Tibial artery (tissue), 4 donors: ENCODE measurements around the gene WDFY1.

Experiments used
- DNase-seq, 2 donors: peaks; one replicate each; pipeline ENCODE4 v3.0.0-alpha.2; 2019
- H3K27ac ChIP-seq, 2 donors: fragments of 200-600 bp; sonication (generic) in 1 of 2; 1 replicate in 1 of 2; 2 replicates in 1 of 2; pipeline ENCODE4 v1.5.1; 2018 to 2019; ENCODE audit warnings: mild to moderate bottlenecking in 1 of 2
- H3K27me3 ChIP-seq, 2 donors: fragments of 200-600 bp; sonication (generic) in 1 of 2; one replicate each; pipeline versions ENCODE4 v1.5.1 to v1.6.0; 2016 to 2019
- H3K36me3 ChIP-seq, 3 donors: fragments of 200-600 bp; sonication (generic) in 2 of 3; one replicate each; pipeline ENCODE4 v1.5.1; 2016 to 2019; ENCODE audit warnings: mild to moderate bottlenecking in 2 of 3
- H3K4me1 ChIP-seq, 4 donors: fragments of 200-600 bp; sonication (generic) in 2 of 4; 1 replicate in 3 of 4; 2 replicates in 1 of 4; pipeline ENCODE4 v1.5.1; 2016 to 2019
- H3K4me3 ChIP-seq, 2 donors: fragments of 200-600 bp; sonication (generic) in 1 of 2; 1 replicate in 1 of 2; 2 replicates in 1 of 2; pipeline ENCODE4 v1.5.1; 2018 to 2019; ENCODE audit warnings: mild to moderate bottlenecking in 2 of 2
- H3K9me3 ChIP-seq, 3 donors: fragments of 200-600 bp; sonication (generic) in 1 of 3; one replicate each; pipeline ENCODE4 v1.5.1; 2016 to 2019
- CTCF ChIP-seq, 2 experiments: fragments of 200-600 bp in 1 of 2; fragments of 450-650 bp in 1 of 2; IDR thresholded peaks; one replicate each; pipeline ENCODE4 v1.5.1; 2017 to 2019; ENCODE audit warnings: antibody characterized with exemption in 2 of 2, mild to moderate bottlenecking in 1 of 2, moderate library complexity in 1 of 2
- intact Hi-C: fragments of 100-400 bp; cut with DNase I; formaldehyde crosslinking; loops from one replicate; pipeline ENCODE4 v1.15.0; 2023; ENCODE audit warnings: low total_unique reads

WDFY1 gene

GRCh38 chr2:223894009-223894408 lies 51.1 kb downstream of the WDFY1 start:
- no peaks in the 10 kb centered on the region for H3K4me1 ChIP-seq
- intact Hi-C loops: no loop called here
- H3K27me3 ChIP-seq: no peaks in the 10 kb centered on the region
- no peak for DNase-seq
- no peak for TF ChIP-seq CTCF (IDR thresholded peaks at IDR 0.05)
- H3K36me3 ChIP-seq: peaks cover 26 to 75% (median 51%) of the 10 kb centered on the region in 3 donors
- no peak overlapping the region for H3K4me3 ChIP-seq
- no peak overlapping the region for H3K27ac ChIP-seq
- no peaks in the 10 kb centered on the region for H3K9me3 ChIP-seq

GRCh38 chr2:223890721-223891120 lies 54.4 kb downstream of the WDFY1 start:
- Histone ChIP-seq H3K36me3 (peaks cover 14 to 67% (median 51%) of the 10 kb centered on the region in 3 donors), H3K9me3 (no peaks in the 10 kb centered on the region), H3K4me3 (no peak overlapping the region), H3K4me1 (peaks cover 0 to 3% (median 0%) of the 10 kb centered on the region in 4 donors), H3K27ac (no peak overlapping the region), H3K27me3 (no peaks in the 10 kb centered on the region)
- no peak for DNase-seq
- TF ChIP-seq CTCF (IDR thresholded peaks at IDR 0.05): no peak
- intact Hi-C loops: no loop called here

GRCh38 chr2:223889229-223889628 lies 55.9 kb downstream of the WDFY1 start:
- Histone ChIP-seq H3K4me3 (no peak overlapping the region), H3K36me3 (peaks cover 29 to 67% (median 58%) of the 10 kb centered on the region in 3 donors), H3K9me3 (no peaks in the 10 kb centered on the region), H3K4me1 (peaks cover 0 to 3% (median 0%) of the 10 kb centered on the region in 4 donors), H3K27me3 (no peaks in the 10 kb centered on the region), H3K27ac (no peak overlapping the region)
- intact Hi-C loops: no loop called here
- no peak for TF ChIP-seq CTCF (IDR thresholded peaks at IDR 0.05)
- no peak for DNase-seq

GRCh38 chr2:223888251-223888650 lies 56.9 kb downstream of the WDFY1 start:
- no peak for DNase-seq
- intact Hi-C loops: no loop called here
- Histone ChIP-seq H3K9me3 (no peaks in the 10 kb centered on the region), H3K4me3 (no peak overlapping the region), H3K27ac (no peak overlapping the region), H3K36me3 (peaks cover 32 to 64% (median 58%) of the 10 kb centered on the region in 3 donors), H3K4me1 (peaks cover 0 to 3% (median 0%) of the 10 kb centered on the region in 4 donors), H3K27me3 (no peaks in the 10 kb centered on the region)
- TF ChIP-seq CTCF (IDR thresholded peaks at IDR 0.05): no peak

- DNase-seq: no peak
- no peak overlapping the region for H3K4me3 ChIP-seq
- intact Hi-C loops: no loop called here
- no peaks in the 10 kb centered on the region for H3K27me3 ChIP-seq
- H3K27ac ChIP-seq: no peak overlapping the region
- H3K4me1 ChIP-seq: peaks cover 0 to 3% (median 0%) of the 10 kb centered on the region in 4 donors
- TF ChIP-seq CTCF (IDR thresholded peaks at IDR 0.05): no peak
- peaks cover 37 to 62% (median 55%) of the 10 kb centered on the region in 3 donors for H3K36me3 ChIP-seq
- no peaks in the 10 kb centered on the region for H3K9me3 ChIP-seq
Measured at GRCh38 chr2:223887127-223887526, 58.0 kb downstream of the WDFY1 start.

GRCh38 chr2:223886726-223887125 lies 58.4 kb downstream of the WDFY1 start:
- no peak for TF ChIP-seq CTCF (IDR thresholded peaks at IDR 0.05)
- intact Hi-C loops: no loop called here
- Histone ChIP-seq H3K27me3 (no peaks in the 10 kb centered on the region), H3K4me3 (no peak overlapping the region), H3K4me1 (peaks cover 0 to 3% (median 0%) of the 10 kb centered on the region in 4 donors), H3K36me3 (peaks cover 41 to 64% (median 58%) of the 10 kb centered on the region in 3 donors), H3K27ac (no peak overlapping the region), H3K9me3 (no peaks in the 10 kb centered on the region)
- no peak for DNase-seq
